NCI-H2171 treated with DMSO at 0.1 percent for 48 hours (cell line): Measurements from ENCODE around the gene SLC35F2.
A peak's percentile ranks its signal among the peaks of the same experiment; 100 is the strongest.
"Not testable (repeated sequence)": the region's sequence is repeated elsewhere in the genome, so short reads cannot be mapped to it uniquely, and the experiment has no call there.

Experiments
- DNase-seq: peaks from one replicate; lab custom pipeline; 2025; lab: John Stamatoyannopoulos, UW

Gene SLC35F2

GRCh38 chr11:107842412-107843100, 16.0 kb downstream of the SLC35F2 start:
- DNase-seq, result no peak

DNA sequence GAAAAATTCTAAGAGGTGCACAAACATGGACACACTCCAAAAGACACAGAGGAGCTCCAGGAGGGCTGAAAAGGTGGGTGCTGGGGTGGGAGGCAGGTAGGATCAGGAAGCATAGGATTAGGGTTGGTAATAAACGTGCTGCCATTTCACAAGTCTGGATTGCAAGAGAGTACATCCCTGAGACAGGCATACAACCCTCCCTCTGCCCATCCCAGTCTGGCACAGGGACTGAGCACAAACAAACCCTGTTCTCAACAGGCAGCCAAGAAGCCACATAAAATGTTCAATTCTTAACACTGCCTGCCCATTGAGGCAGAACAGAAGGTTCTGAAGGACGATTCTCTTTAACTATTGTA, 18.5 kb downstream of the SLC35F2 start:
- no peak for DNase-seq

DNA sequence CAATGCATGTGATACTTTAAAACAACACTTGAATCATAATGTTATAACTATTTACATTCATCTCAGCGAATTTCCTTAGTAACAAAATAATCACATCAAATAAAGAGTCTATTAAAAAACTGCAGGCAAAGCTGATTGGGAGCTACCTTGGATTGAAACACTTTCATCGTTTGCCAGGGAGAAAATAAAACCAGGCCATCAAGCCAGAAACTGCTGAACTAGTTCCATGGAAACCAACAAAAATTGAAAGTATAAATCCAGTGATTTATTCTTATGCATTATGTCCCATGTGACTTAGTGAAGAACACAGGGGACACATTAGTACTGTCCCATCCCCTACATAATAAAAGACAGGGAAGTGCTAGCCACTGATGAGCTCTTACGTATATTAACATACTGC, 21.7 kb downstream of the SLC35F2 start:
- no peak for DNase-seq

DNA sequence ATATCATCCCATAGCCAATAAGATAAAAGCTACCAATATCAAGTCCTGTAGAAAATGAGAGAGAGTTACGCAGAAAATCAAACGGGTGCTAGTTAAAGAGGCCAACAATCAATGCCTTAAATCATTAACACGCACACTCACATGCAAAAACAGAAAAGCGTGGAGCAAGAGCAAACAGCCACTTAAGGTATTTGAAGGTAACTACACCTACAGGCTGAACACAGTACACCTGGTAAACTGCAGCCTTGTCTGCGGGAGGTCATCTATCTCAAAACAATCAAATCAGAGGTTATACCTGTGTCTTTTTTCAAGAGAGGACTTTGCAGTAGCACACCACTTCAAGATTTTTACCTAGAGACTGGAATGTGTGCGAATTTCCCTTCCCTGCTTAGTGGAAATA, 23.6 kb downstream of the SLC35F2 start:
- no peak for DNase-seq

GRCh38 chr11:107833926-107834325, 24.7 kb downstream of the SLC35F2 start:
- not testable (repeated sequence) for DNase-seq

DNA sequence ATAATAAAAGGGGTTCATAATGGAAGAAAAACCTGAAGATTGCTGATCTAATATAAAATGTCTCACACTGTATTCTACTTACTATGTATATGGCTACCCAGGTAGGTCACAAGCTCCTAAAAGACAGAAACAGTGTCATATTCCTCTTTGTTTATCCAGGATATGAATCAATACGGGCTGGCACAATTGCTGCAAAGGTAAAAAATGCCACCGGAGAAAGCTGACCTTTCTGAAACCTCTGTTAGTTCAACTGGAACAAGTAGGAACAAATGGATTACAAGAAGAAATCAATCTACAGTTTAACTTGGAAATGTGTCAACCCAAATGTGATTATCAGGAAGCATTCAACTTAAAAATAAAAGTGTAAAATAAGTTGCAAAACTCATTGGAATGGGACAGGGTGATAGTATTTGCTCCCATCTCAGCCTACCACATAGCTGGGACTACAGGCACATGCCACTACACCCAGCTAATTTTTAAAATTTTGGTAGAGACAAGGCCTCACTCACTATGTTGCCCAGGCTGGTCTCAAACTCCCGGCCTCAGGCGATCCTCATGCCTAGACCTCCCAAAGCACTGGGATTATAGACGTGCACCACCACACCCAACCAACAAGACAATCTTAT, 27.6 kb downstream of the SLC35F2 start:
- no peak for DNase-seq

DNA sequence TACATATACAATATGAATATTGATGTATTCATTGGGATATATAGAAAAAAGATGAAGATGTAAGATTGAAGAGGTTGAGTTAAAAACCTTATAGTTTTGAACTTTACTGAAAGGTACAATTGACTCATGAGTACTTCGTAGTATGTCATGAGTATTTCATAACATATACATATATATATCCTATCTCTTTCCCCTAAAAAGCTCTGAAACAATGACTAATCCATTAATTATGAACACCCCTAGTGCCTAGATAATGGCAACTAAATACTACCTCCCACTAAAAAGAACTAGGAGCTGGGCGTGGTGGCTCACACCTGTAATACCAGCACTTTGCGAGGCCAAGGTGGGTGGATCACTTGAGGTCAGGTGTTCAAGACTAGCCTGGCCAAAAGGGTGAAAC, 31.5 kb downstream of the SLC35F2 start:
- no peak for DNase-seq

GRCh38 chr11:107825875-107826274, 32.7 kb downstream of the SLC35F2 start:
- no peak for DNase-seq

GRCh38 chr11:107824668-107825369, 33.8 kb downstream of the SLC35F2 start:
- no peak for DNase-seq

- DNase-seq, result no peak
Observed at GRCh38 chr11:107821199-107821927, 37.2 kb downstream of the SLC35F2 start.

- DNase-seq, result no peak
Observed at GRCh38 chr11:107819361-107820014, 39.1 kb downstream of the SLC35F2 start.

GRCh38 chr11:107818491-107818890, 40.1 kb downstream of the SLC35F2 start:
- DNase-seq, result no peak

- no peak for DNase-seq
Observed at GRCh38 chr11:107816028-107816427, 42.6 kb downstream of the SLC35F2 start.

DNA sequence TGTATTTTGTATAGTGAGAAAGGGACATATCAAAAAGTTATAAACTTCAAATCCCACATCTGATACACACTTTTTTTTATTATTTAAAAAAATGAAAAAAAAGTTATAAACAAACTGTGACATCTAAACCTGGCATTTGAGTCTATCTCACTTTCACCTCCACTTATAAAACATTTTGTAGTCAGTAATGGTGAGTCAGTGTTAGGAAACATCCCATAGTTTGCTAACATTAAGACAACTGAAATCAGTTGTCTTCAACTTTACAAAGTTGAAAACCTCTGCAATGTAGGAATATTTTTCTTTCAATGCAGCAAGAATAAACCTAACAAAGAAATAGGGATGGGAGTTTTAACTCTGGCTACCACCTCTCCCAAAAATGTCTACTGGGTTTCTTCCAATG, 47.7 kb downstream of the SLC35F2 start:
- no peak for DNase-seq

DNA sequence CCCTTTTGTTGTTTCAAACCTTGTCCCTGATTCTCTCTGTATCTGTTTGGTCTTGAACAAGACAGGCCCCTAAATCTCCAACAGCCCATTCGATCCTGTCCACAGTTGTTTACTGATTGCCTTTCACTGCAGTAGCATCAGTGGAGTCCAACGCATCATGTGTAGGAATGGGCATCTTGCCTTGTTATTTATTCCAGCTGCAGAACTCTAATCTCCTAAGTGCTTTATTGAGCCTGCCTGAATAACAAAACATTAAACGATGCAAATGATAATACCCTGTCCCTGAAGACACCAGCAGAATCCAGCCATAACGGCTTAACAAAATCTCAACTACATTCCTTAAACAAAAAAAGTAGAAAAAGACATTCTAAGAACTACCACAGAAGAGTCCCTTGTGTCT, 50.1 kb downstream of the SLC35F2 start:
- no peak for DNase-seq

GRCh38 chr11:107804971-107805370, 53.6 kb downstream of the SLC35F2 start:
- no peak for DNase-seq

DNA sequence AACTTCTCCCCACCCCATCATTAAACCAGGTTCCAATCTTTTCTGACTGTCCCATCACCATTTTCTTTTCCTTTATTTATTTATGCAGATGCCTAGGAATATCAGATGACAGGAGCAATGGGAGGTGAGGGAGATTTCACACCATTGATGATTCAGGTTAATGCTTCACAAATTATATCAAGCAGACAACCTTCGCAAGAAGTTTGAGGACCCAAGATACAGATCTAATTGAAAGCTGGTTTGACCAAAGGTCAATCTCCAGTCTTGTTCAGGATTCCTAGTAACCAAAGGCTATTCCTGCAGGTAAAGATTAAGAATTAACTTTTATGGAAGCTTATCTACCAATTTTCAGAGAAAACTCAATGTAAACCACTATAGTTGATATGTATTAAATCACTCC, 54.4 kb downstream of the SLC35F2 start:
- no peak for DNase-seq

DNA sequence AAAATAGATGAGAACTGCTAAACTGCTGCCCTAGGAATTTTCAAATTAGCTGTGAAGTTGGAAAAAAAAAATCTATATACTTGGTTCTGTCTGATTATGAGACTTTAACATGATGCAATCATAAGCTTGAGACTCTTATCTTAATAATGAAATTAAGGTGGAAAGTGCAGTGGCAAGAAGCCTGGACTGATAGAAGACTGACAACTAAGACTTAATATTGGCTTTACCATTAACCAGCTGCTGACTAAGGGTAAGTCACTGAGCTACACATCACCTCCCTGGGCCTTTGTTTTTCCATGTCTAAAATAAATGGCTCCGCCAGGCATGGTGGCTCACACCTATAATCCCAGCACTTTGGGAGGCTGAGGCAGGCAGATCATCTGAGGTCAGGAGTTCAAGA, 56.9 kb downstream of the SLC35F2 start:
- no peak for DNase-seq

- peak; percentile 57 for DNase-seq
Observed at GRCh38 chr11:107799218-107799859, 59.2 kb downstream of the SLC35F2 start.

DNA sequence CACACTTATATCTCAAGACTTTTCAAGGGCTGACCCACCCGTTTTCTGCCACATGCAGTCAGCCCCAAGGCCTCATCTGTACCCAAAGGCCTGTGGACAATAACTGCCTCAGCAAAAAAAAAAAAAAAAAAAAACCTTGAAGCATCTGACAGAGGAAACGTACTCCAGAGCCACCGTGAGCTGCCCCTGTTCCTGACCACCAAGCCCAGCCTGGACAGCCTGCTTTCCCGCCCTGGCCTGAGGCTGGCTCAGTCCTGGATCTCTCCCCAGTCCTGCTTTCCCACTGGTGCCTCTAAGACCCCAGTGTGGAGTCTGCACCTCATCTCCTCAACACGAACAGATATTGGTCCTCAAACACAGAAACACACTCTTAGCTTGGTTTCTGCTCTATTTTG, 66.5 kb downstream of the SLC35F2 start:
- no peak for DNase-seq

DNA sequence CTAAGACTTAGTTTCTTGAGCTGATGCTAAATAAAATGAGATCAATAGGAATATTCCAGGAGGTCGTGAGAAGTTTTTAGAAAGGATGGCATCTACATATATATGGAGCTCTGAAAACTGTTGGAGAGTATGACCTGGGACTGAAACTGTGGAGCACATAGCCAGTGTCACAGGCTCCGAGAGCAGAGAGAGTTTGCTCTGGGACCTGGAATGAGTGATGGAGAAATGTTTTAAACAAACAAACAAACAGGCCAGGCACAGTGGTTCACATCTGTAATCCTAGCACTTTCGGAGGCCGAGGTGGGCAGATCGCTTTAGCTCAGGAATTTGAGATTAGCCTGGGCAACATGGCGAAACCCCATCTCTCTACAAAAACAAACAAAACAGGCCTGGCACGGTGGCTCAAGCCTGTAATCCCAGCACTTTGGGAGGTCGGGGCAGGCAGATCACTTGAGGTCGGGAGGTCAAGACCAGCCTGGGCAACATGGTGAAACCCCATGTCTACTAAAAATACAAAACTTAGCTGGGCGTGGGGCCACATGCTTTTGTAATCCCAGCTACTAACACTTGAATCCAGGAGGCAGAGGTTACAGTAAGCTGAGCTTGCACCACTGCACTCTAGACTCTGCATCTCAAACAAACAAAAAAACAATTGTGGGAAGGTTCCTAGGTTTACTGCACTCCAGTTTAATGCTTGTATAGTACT, 67.1 kb downstream of the SLC35F2 start:
- DNase-seq, result no peak
